Measurements from ENCODE around the gene UNC119B. TPM values are rescaled to one million over a fixed set of nuclear protein-coding genes. Genes with fewer than 3 reads are reported as not detected.

The UNC119B gene
- total RNA-seq, 2 donors from 2014 or later: 52.8 to 60.7 TPM

- Mint-ChIP-seq H3K4me1 (no peaks in the 10 kb centered on the region), H3K27me3 (ENCODE audit: insufficient read depth) (peaks cover 3% of the 10 kb centered on the region)
- TF ChIP-seq CTCF (conservative IDR thresholded peaks at IDR 0.05): no peak
Measured at GRCh38 chr12:120750806-120751205, 40.5 kb downstream of the UNC119B start.

GRCh38 chr12:120751389-120751788, 41.1 kb downstream of the UNC119B start:
- Mint-ChIP-seq H3K9me3 (peaks cover 15% of the 10 kb centered on the region), H3K27ac (no peak overlapping the region), H3K36me3 (ENCODE audit: low read depth) (no peaks in the 10 kb centered on the region), H3K27me3 (ENCODE audit: insufficient read depth) (peaks cover 3% of the 10 kb centered on the region), H3K4me1 (no peaks in the 10 kb centered on the region), H3K4me3 (no peak overlapping the region)
- no peaks in the 10 kb centered on the region for H3K4me1 ChIP-seq (ENCODE audit: control insufficient read depth, insufficient read depth, low read length)
- no peak overlapping the region for H3K27ac ChIP-seq (ENCODE audit: low read depth, low read length)
- peaks cover 7% of the 10 kb centered on the region for H3K9me3 ChIP-seq (ENCODE audit: control insufficient read depth, low read length)
- DNase-seq: no peak
- H3K36me3 ChIP-seq (ENCODE audit: control insufficient read depth, insufficient read depth, low read length): no peaks in the 10 kb centered on the region
- no peak overlapping the region for H3K9ac ChIP-seq (ENCODE audit: extremely low read depth, low read length, poor library complexity, severe bottlenecking)
- H3K27me3 ChIP-seq (ENCODE audit: control insufficient read depth, insufficient read depth, low read length, poor library complexity, severe bottlenecking): no peaks in the 10 kb centered on the region
- WGBS, 2 experiments (ENCODE audit: insufficient coverage in 1 of 2, insufficient read length in 1 of 2): 93 to 97% methylated on average over 8 to 9 of the region's 9 CpGs
- TF ChIP-seq CTCF (conservative IDR thresholded peaks at IDR 0.05): no peak
- H3K4me3 ChIP-seq (ENCODE audit: low read length): no peak overlapping the region

More at GRCh38 chr12:120750806-120751205, 40.5 kb downstream of the UNC119B start:
- DNase-seq: no peak
- Histone ChIP-seq H3K4me3 (ENCODE audit: low read length) (no peak overlapping the region), H3K4me1 (ENCODE audit: control insufficient read depth, insufficient read depth, low read length) (no peaks in the 10 kb centered on the region), H3K27ac (ENCODE audit: low read depth, low read length) (no peak overlapping the region), H3K36me3 (ENCODE audit: control insufficient read depth, insufficient read depth, low read length) (no peaks in the 10 kb centered on the region), H3K27me3 (ENCODE audit: control insufficient read depth, insufficient read depth, low read length, poor library complexity, severe bottlenecking) (no peaks in the 10 kb centered on the region), H3K9me3 (ENCODE audit: control insufficient read depth, low read length) (peaks cover 7% of the 10 kb centered on the region), H3K9ac (ENCODE audit: extremely low read depth, low read length, poor library complexity, severe bottlenecking) (no peak overlapping the region)
- H3K9me3 Mint-ChIP-seq: peaks cover 15% of the 10 kb centered on the region
- H3K27ac Mint-ChIP-seq: no peak overlapping the region
- no peak overlapping the region for H3K4me3 Mint-ChIP-seq
- H3K36me3 Mint-ChIP-seq (ENCODE audit: low read depth): no peaks in the 10 kb centered on the region
- 92 to 100% methylated on average over 4 to 5 of the region's 5 CpGs for WGBS, 2 experiments (ENCODE audit: insufficient coverage in 1 of 2, insufficient read length in 1 of 2)

- Histone ChIP-seq H3K36me3 (ENCODE audit: control insufficient read depth, insufficient read depth, low read length) (no peaks in the 10 kb centered on the region), H3K9me3 (ENCODE audit: control insufficient read depth, low read length) (peaks cover 7% of the 10 kb centered on the region), H3K9ac (ENCODE audit: extremely low read depth, low read length, poor library complexity, severe bottlenecking) (no peak overlapping the region), H3K27ac (ENCODE audit: low read depth, low read length) (no peak overlapping the region), H3K4me3 (ENCODE audit: low read length) (no peak overlapping the region), H3K27me3 (ENCODE audit: control insufficient read depth, insufficient read depth, low read length, poor library complexity, severe bottlenecking) (no peaks in the 10 kb centered on the region), H3K4me1 (ENCODE audit: control insufficient read depth, insufficient read depth, low read length) (no peaks in the 10 kb centered on the region)
- peaks cover 15% of the 10 kb centered on the region for H3K9me3 Mint-ChIP-seq
- peaks cover 3% of the 10 kb centered on the region for H3K27me3 Mint-ChIP-seq (ENCODE audit: insufficient read depth)
- H3K4me3 Mint-ChIP-seq: no peak overlapping the region
- DNase-seq: no peak
- TF ChIP-seq CTCF (conservative IDR thresholded peaks at IDR 0.05): no peak
- peaks cover 2% of the 10 kb centered on the region for H3K36me3 Mint-ChIP-seq (ENCODE audit: low read depth)
- peaks cover 6% of the 10 kb centered on the region for H3K4me1 Mint-ChIP-seq
- no peak overlapping the region for H3K27ac Mint-ChIP-seq
Measured at GRCh38 chr12:120754792-120755191, 44.5 kb downstream of the UNC119B start.

Measured in endodermal cell (in vitro differentiated cells).